ENCODE data around the gene RBCK1.

- no peak for TF ChIP-seq CTCF (conservative IDR thresholded peaks at IDR 0.05)
- TF ChIP-seq ZFX (IDR thresholded peaks at IDR 0.05) = no peak
Measured at GRCh38 chr20:433300-433975, 25.3 kb downstream of the RBCK1 start.
